Fibroblast of the aortic adventitia (primary cell): ENCODE results near the gene TANC2. TPM values are rescaled to one million over a fixed set of nuclear protein-coding genes. Genes with fewer than 3 reads are reported as not detected.
A peak's percentile ranks its signal among the peaks of the same experiment; 100 is the strongest.

ENCODE experiments used
- DNase-seq: peaks from one replicate; pipeline ENCODE4 v3.0.0-alpha.2; 2010; ENCODE audit warnings: low read depth
- H3K4me3 ChIP-seq: 2 replicates; pipeline ENCODE4 v1.5.1; 2011; ENCODE audit warnings: low read depth, mild to moderate bottlenecking, control low read depth, low read length, moderate library complexity
- CTCF ChIP-seq: IDR thresholded peaks from 2 replicates; pipeline ENCODE4 v1.5.1; 2011; ENCODE audit warnings: mild to moderate bottlenecking, low read length, control low read depth, inconsistent platforms; ENCODE audit not compliant: insufficient read depth
- total RNA-seq: library from RNA; depleted of rRNA; stranded (reverse); fragments of >200 nt; gene quantifications from 2 replicates; pipeline ENCODE4 v1.2.3, GENCODE V29; 2012; ENCODE audit warnings: low replicate concordance

The TANC2 gene
- total RNA-seq, 1 donor, result 30.8 TPM

DNA sequence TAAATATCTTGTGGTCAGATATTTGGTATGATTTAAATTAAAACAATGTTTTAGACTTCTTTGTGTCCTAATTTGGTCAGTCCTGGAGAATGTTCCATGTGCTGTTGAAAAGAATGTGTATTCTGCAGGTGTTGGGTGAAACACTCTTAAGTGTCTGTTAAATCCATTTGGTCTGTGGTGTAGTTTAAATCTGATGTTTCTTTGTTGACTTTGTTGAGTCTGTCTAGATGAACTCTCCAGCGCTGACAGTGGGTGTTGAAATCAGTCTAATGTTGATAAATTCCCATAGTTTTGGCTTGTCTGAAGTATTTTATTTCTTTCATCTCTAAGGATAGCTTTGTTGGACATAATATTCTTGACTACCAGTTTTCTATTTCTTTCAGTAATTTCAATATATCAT, 18.8 kb downstream of the TANC2 start:
- H3K4me3 ChIP-seq, result no peak overlapping the region
- DNase-seq, result no peak
- TF ChIP-seq CTCF, result no peak

- no peak for TF ChIP-seq CTCF
- DNase-seq, result no peak
- no peak overlapping the region for H3K4me3 ChIP-seq
Observed at GRCh38 chr17:62986549-62986948, 20.5 kb downstream of the TANC2 start.

GRCh38 chr17:62987136-62987535, 21.1 kb downstream of the TANC2 start:
- no peak for DNase-seq
- no peak for TF ChIP-seq CTCF
- no peak overlapping the region for H3K4me3 ChIP-seq

GRCh38 chr17:62989501-62989900, 23.5 kb downstream of the TANC2 start:
- no peak for TF ChIP-seq CTCF
- DNase-seq, result no peak

DNA sequence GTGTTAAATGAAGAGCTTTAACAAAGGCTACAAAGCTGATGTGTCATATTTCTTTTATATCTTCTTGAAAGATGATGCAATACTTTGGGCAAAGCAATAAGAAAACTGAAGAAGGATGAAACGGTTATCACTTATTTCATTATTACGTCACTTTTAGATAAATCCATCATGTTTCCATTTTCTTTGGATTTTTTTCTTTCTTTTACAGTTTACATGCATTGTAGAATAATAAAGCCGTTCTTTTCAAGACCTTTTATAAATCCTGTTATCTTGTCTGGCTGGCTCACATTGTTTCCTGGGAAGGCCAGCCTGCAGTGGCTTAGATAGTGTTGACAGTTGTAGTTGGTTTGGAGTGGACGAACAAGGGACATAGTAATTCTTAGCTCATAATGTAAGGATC, 28.9 kb downstream of the TANC2 start:
- DNase-seq, result peak; percentile 45
- TF ChIP-seq CTCF, result no peak
- no peak overlapping the region for H3K4me3 ChIP-seq

More at GRCh38 chr17:62989501-62989900, 23.5 kb downstream of the TANC2 start:
- H3K4me3 ChIP-seq, result no peak overlapping the region

DNA sequence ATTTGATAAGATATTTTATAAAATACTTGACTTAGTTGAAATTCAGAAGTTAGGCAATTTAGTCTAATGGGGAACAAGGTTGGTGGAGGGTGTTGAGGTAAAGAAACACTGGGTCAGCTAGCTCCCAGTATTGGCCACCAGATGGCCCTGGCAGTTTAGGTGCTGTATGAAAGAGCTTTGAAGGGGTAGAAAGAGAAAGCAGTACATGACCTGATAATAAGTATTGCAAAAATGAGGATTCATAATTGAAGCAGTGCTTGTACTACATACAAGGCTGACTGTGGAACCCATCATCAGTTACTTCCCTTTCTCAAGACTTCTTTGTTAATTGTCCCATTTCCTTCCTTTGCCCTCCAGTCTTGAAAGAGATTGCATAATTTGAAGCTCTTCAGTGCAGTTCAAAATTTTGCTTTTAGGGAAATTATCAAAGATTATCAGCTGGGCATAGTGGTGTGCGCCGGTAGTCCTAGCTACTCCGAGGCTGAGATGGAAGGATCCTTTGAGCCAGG, 29.4 kb downstream of the TANC2 start:
- peak; percentile 68 for DNase-seq
- TF ChIP-seq CTCF, result peak; percentile 77
- H3K4me3 ChIP-seq, result no peak overlapping the region

DNA sequence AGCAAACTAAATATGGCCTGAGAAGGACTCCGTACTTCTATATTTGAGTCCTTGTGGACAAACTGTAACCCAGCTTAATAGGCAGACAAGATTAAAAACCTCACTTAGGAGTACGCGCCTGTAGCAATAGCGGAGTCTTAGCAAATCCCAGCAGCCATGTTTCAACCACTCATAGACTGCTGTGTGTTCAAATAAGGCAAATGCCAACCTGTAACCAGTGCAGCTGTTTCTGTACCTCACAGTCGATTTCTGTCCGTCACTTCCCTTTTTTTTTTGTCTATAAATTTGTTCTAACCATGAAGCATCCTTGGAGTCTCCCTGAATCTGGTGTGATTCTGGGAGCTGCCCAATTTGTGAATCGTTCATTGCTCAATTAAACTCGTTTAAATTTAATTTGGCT, 30.2 kb downstream of the TANC2 start:
- DNase-seq, result no peak
- H3K4me3 ChIP-seq, result no peak overlapping the region
- no peak for TF ChIP-seq CTCF
